NCI-H2196 treated with DMSO at 0.1 percent for 48 hours (cell line): ENCODE measurements around the gene APOBEC3B.
A peak's percentile ranks its signal among the peaks of the same experiment; 100 is the strongest.
"Not testable (repeated sequence)": the region's sequence is repeated elsewhere in the genome, so short reads cannot be mapped to it uniquely, and the experiment has no call there.

Experiments used
- DNase-seq: peaks from one replicate; lab custom pipeline; 2025; ENCODE audit not compliant: unreplicated experiment; lab: John Stamatoyannopoulos, UW

The APOBEC3B gene

GRCh38 chr22:38987171-38987895 lies 5.2 kb downstream of the APOBEC3B start:
- DNase-seq, result no peak

GRCh38 chr22:38989466-38989865 lies 7.3 kb downstream of the APOBEC3B start:
- no peak for DNase-seq

- DNase-seq, result peak; percentile 26
Observed at GRCh38 chr22:38992871-38993371, 10.8 kb downstream of the APOBEC3B start.

GRCh38 chr22:38996105-38996504 lies 14.0 kb downstream of the APOBEC3B start:
- no peak for DNase-seq

- DNase-seq, result no peak
Observed at GRCh38 chr22:38997518-38997917, 15.4 kb downstream of the APOBEC3B start.

GRCh38 chr22:39003165-39003638 lies 21.1 kb downstream of the APOBEC3B start:
- DNase-seq, result peak; percentile 67

- no peak for DNase-seq
Observed at GRCh38 chr22:39007177-39007576, 25.0 kb downstream of the APOBEC3B start.

- DNase-seq, result not testable (repeated sequence)
Observed at GRCh38 chr22:39008271-39008850, 26.2 kb downstream of the APOBEC3B start.

- no peak for DNase-seq
Observed at GRCh38 chr22:39010946-39011345, 28.8 kb downstream of the APOBEC3B start.

GRCh38 chr22:39012533-39013511 lies 30.7 kb downstream of the APOBEC3B start:
- DNase-seq, result no peak

GRCh38 chr22:39013561-39013941 lies 31.4 kb downstream of the APOBEC3B start:
- DNase-seq, result not testable (repeated sequence)

- peak; percentile 8 for DNase-seq
Observed at GRCh38 chr22:39013942-39014722, 32.0 kb downstream of the APOBEC3B start, which contains the start of gene APOBEC3C. Gene APOBEC3C, plus strand, starts transcription at chr22:39014257. Its CDS starts 106 bp downstream, at chr22:39014363.

- DNase-seq, result not testable (repeated sequence)
Observed at GRCh38 chr22:39014723-39015121, 32.6 kb downstream of the APOBEC3B start.

- no peak for DNase-seq
Observed at GRCh38 chr22:39016592-39016991, 34.4 kb downstream of the APOBEC3B start.

- no peak for DNase-seq
Observed at GRCh38 chr22:39017596-39018365, 35.6 kb downstream of the APOBEC3B start.

- not testable (repeated sequence) for DNase-seq
Observed at GRCh38 chr22:39020021-39020651, 38.0 kb downstream of the APOBEC3B start.

- no peak for DNase-seq
Observed at GRCh38 chr22:39021552-39022250, 39.6 kb downstream of the APOBEC3B start.

GRCh38 chr22:39024519-39025308 lies 42.6 kb downstream of the APOBEC3B start:
- no peak for DNase-seq
